Motor neuron (in vitro differentiated cells): ENCODE data around the gene SLC22A4. TPM values are rescaled to one million over a fixed set of nuclear protein-coding genes. Genes with fewer than 3 reads are reported as not detected.

ENCODE experiments used
- ATAC-seq, 8 experiments: fragments of 200-7000 bp; cut with Tn5 transposase; replicated peaks in 6 of 8; 2 replicates each; pipeline ENCODE4 v1.8.0; 2021; ENCODE audit warnings: mild to moderate bottlenecking in 8 of 8, moderate library complexity in 8 of 8
- H3K27ac ChIP-seq, 2 donors: fragments of 250-450 bp; sonication (Bioruptor Pico); 2 replicates each; pipeline ENCODE4 v1.9.0; 2021; ENCODE audit warnings: antibody characterized with exemption in 2 of 2, mild to moderate bottlenecking in 2 of 2, moderate library complexity in 1 of 2
- H3K4me1 ChIP-seq, 2 donors: fragments of 250-450 bp; sonication (Bioruptor Pico); replicated peaks in 1 of 2; 2 replicates each; pipeline ENCODE4 v1.6.1; 2021; ENCODE audit warnings: antibody characterized with exemption in 2 of 2, mild to moderate bottlenecking in 2 of 2, moderate library complexity in 1 of 2
- H3K4me3 ChIP-seq, 5 donors: fragments of 250-450 bp; sonication (Bioruptor Pico); 2 replicates each; pipeline ENCODE4 v1.9.0; 2021; ENCODE audit warnings: antibody characterized with exemption in 5 of 5, mild to moderate bottlenecking in 5 of 5, moderate library complexity in 4 of 5
- WGBS, 10 experiments: fragments of 450-650 bp; shearing (Covaris generic); methylation state at CpG; one replicate each; pipeline ENCODE4 v1.0.0; 2022; 5-methylcytosine and 5-hydroxymethylcytosine counted together
- in situ Hi-C, 9 experiments: fragments of 400-800 bp; cut with MboI; loops; one replicate each; pipeline ENCODE4 v1.15.0; 2021; ENCODE audit warnings: low sequenced_read_pairs in 9 of 9, low pct_unique_long_range_greater_than_20kb in 2 of 9; ENCODE audit not compliant: unreplicated experiment in 9 of 9
- total RNA-seq, 8 experiments: library from RNA; unstranded; fragments of 300-600 nt; gene quantifications; 2 replicates each; pipeline versions ENCODE4 v1.2.3 to v1.2.4, GENCODE V29; 2022

The SLC22A4 gene
- total RNA-seq, 8 experiments from 2014 or later = 0.46 to 2.6 (median 1.4) TPM

DNA sequence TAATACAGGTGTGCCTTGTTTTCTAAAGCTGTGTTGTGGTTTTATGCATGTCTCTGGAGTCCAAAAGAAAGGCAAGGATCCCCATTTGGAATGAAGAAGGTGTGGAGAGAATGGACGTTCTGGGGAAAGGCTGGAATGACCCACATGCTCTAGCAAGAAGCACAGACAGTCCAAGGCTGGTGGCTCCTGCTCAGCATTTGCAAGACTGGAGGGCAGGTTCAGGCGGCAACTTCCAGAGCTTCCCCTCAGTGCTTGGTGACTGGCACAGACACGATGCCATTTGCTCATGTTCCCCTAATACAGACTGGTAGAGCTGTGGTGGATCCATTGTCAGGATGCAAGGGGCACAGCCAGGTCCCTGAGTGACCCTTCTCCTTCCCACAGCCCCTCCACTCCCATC lies 8.2 kb downstream of the SLC22A4 start:
- ATAC-seq = no peak
- WGBS, 10 experiments = 20 to 100% (median 84%) methylated on average over 1 to 3 of the region's 3 CpGs; no CpG with 5 or more reads in 6 of the 10 experiments
- no peaks in the 10 kb centered on the region for H3K4me1 ChIP-seq
- no peak overlapping the region for H3K4me3 ChIP-seq
- H3K27ac ChIP-seq = no peak overlapping the region
- in situ Hi-C loops = no loop called here

DNA sequence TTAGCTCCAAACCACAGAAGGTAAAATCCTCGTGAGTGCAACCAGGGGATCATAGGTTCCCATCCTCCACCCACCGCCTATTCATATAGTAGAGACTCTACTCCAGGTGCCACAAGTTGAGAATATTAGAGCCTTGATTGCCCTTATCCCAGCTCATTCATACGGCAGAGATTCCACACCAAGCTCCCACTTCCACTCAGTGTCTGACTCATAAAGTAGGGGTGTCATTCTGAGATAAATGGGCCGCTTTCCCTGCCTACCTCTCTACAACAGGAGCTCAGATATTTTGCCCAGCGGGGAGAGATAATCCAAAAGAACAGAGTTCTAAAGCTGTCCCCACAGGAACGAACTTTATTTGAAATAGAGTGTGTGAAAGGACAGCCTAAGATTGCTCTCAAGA lies 9.4 kb downstream of the SLC22A4 start:
- Histone ChIP-seq H3K4me3 (no peak overlapping the region), H3K27ac (no peak overlapping the region), H3K4me1 (no peaks in the 10 kb centered on the region)
- ATAC-seq = no peak
- in situ Hi-C loops = no loop called here
- WGBS, 10 experiments = 65 to 100% (median 88%) methylated on average over 1 to 5 of the region's 6 CpGs; no CpG with 5 or more reads in 3 of the 10 experiments

- Histone ChIP-seq H3K4me3 (no peak overlapping the region), H3K27ac (no peak overlapping the region), H3K4me1 (peaks cover 0 to 3% of the 10 kb centered on the region in 2 donors)
- no peak for ATAC-seq
- in situ Hi-C loops = no loop called here
- 38 to 88% (median 68%) methylated on average over 1 to 2 of the region's 2 CpGs for WGBS, 10 experiments
These were observed 11.2 kb downstream of the SLC22A4 start for GRCh38 chr5:132305420-132305819.

GRCh38 chr5:132308701-132309100 lies 14.5 kb downstream of the SLC22A4 start:
- Histone ChIP-seq H3K4me1 (peaks cover 0 to 8% of the 10 kb centered on the region in 2 donors), H3K27ac (no peak overlapping the region), H3K4me3 (no peak overlapping the region)
- in situ Hi-C loops = no loop called here
- WGBS, 10 experiments = 75 to 100% (median 80%) methylated on average over 1 to 2 of the region's 4 CpGs; no CpG with 5 or more reads in 7 of the 10 experiments
- ATAC-seq = no peak

- no peak overlapping the region for H3K4me3 ChIP-seq
- H3K4me1 ChIP-seq = peaks cover 0 to 8% of the 10 kb centered on the region in 2 donors
- in situ Hi-C loops = no loop called here
- ATAC-seq = peak in 1 of 8 experiments; percentile 14
- no peak overlapping the region for H3K27ac ChIP-seq
These were observed 15.5 kb downstream of the SLC22A4 start for GRCh38 chr5:132309679-132310078.

DNA sequence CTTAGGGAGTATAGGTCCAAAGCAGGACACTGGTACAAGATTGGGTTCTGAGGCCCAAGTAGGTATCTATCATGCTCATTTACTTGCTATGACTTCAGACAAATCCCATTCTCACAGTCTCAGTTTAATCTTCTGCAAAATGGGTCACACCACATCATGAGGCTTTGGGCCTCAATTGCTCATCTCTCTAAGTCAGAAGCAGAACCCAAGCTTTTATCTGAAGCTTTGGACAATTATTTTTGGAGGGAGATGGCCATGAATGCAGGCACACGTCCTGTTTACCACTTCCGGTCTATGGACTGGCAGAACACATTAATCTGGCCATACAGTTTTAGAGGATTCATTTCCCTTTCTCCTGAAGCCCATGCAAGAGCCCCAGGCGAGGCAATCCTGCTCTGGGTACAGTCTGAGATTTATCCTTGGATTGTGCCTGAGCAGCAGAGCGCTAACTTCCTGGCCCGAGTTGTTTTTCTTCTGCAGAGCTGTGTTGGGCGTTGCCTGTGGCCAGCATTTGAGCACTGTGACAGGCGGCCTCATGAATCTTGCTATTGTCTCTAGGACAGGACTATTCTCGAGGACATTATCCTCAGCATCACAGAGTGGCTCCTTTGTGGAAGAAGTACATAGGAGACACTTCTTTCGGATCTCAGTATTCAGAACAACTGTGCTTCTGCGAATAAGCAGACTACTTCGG lies 16.1 kb downstream of the SLC22A4 start:
- in situ Hi-C loops = no loop called here
- 0 to 100% (median 37%) methylated on average over 1 to 7 of the region's 11 CpGs; no CpG with 5 or more reads in 2 of the 10 experiments for WGBS, 10 experiments
- H3K4me1 ChIP-seq = peaks cover 0 to 8% of the 10 kb centered on the region in 2 donors
- peak; percentile 55 to 97 (median 96) for ATAC-seq
- no peak overlapping the region for H3K27ac ChIP-seq
- H3K4me3 ChIP-seq = no peak overlapping the region

GRCh38 chr5:132313366-132313765 lies 19.2 kb downstream of the SLC22A4 start:
- Histone ChIP-seq H3K4me1 (peaks cover 0 to 8% of the 10 kb centered on the region in 2 donors), H3K4me3 (no peak overlapping the region), H3K27ac (no peak overlapping the region)
- in situ Hi-C loops = no loop called here
- 43 to 100% (median 85%) methylated on average over 1 to 3 of the region's 4 CpGs; no CpG with 5 or more reads in 2 of the 10 experiments for WGBS, 10 experiments
- no peak for ATAC-seq

- ATAC-seq = no peak
- 100% methylated on average over 1 of the region's 2 CpGs; no CpG with 5 or more reads in 9 of the 10 experiments for WGBS, 10 experiments
- in situ Hi-C loops = no loop called here
- Histone ChIP-seq H3K27ac (no peak overlapping the region), H3K4me1 (peaks cover 0 to 8% of the 10 kb centered on the region in 2 donors), H3K4me3 (no peak overlapping the region)
These were observed 19.8 kb downstream of the SLC22A4 start for GRCh38 chr5:132313961-132314432.

- in situ Hi-C loops = no loop called here
- Histone ChIP-seq H3K4me3 (no peak overlapping the region), H3K27ac (no peak overlapping the region), H3K4me1 (peaks cover 0 to 4% of the 10 kb centered on the region in 2 donors)
- ATAC-seq = no peak
- 0 to 100% (median 100%) methylated on average over 1 to 2 of the region's 5 CpGs; no CpG with 5 or more reads in 5 of the 10 experiments for WGBS, 10 experiments
These were observed 21.4 kb downstream of the SLC22A4 start for GRCh38 chr5:132315529-132316067.

DNA sequence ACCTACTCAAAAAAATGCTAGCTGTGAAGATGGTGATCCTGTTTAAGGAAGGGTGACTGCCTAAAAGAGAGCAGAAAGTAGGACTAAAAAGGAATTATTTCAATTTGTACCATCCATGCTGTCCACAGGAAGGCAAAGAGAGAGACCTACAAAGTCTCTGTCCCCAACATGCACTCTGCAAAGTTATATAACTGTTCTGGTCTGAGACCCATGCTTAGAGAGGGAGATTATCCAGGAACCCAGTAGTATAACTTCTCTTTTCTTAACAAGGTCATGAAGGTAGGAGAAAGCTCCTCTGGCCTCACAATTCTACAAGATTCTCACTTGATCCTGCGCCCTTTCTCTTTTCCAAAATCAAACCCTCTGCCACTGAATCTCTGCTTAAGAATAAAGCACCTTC lies 25.8 kb downstream of the SLC22A4 start:
- in situ Hi-C loops = no loop called here
- Histone ChIP-seq H3K4me1 (no peaks in the 10 kb centered on the region), H3K4me3 (no peak overlapping the region), H3K27ac (no peak overlapping the region)
- ATAC-seq = no peak
- 63 to 100% (median 100%) methylated on average over 1 of the region's 1 CpG; no CpG with 5 or more reads in 5 of the 10 experiments for WGBS, 10 experiments

DNA sequence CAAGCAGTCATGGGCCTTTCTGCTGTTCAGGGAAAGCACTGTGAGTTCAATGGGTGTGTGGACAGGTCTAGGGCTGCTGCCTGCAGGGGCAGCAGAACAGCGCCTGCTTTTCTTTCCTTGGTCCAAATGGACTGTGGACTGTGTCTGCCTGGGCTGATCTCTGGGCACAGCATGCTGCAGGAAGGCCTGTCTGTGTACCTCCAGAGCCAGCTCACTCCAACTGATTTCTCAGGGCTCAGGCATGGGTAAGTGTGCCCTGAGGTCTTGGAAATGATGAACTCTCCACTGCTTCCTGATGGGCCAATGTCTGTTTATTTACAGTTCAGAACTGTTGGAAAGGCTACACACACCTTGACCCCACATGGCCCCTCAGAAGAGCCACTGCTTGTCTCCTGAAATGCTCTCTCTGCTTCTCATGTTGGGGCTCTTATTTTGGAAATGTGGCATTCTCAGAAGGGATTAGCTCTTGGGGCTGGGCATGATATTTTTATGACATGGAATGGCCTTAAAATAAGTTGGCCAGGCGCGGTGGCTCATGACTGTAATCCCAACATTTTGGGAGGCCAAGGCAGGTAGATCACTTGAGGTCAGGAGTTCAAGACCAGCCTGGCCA lies 27.0 kb downstream of the SLC22A4 start:
- ATAC-seq = no peak
- in situ Hi-C loops = no loop called here
- H3K4me1 ChIP-seq = peaks cover 0 to 6% of the 10 kb centered on the region in 2 donors
- no peak overlapping the region for H3K27ac ChIP-seq
- H3K4me3 ChIP-seq = no peak overlapping the region
- 89 to 100% (median 100%) methylated on average over 1 to 3 of the region's 3 CpGs; no CpG with 5 or more reads in 6 of the 10 experiments for WGBS, 10 experiments

DNA sequence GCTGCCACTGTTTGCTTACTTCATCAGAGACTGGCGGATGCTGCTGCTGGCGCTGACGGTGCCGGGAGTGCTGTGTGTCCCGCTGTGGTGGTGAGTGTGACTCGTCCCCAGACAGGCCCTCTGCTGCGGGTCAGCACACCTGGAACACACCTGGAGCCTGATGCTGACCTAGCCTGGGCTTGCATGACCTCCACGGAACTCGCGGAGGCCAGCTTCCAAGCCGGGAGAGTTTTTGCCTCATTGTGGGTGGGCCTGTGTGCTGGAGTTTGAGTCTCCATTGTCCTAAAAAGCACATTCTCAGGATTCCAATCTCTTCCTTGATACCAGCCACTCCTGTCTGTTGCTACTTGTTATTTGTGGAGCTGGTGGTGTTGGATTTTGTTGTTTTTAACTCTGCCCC lies 28.1 kb downstream of the SLC22A4 start:
- Histone ChIP-seq H3K27ac (no peak overlapping the region), H3K4me1 (peaks cover 0 to 6% of the 10 kb centered on the region in 2 donors), H3K4me3 (no peak overlapping the region)
- no peak for ATAC-seq
- in situ Hi-C loops = no loop called here
- 20 to 93% (median 62%) methylated on average over 2 to 7 of the region's 11 CpGs; no CpG with 5 or more reads in 4 of the 10 experiments for WGBS, 10 experiments

DNA sequence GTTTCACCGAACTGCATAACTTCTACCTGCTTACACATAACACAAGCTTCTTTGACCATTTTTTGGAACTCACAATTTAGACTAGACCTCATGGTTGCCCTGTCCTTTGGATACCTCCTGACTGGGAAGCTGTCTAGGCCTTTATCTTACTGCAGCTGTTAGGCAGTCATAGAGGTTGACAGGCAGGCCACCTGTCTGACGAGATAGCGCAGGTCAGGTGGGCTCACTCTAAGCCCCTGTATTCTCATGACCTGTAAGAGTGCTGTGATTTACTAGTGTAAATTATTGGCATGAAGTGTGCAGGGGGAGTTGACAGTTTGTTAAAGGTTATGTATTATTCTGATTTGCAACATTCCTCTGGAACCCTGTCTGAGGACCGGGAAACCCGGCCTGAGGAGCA lies 29.0 kb downstream of the SLC22A4 start:
- in situ Hi-C loops = no loop called here
- 64 to 100% (median 93%) methylated on average over 1 to 4 of the region's 5 CpGs for WGBS, 10 experiments
- H3K4me3 ChIP-seq = no peak overlapping the region
- no peak for ATAC-seq
- no peak overlapping the region for H3K27ac ChIP-seq
- peaks cover 0 to 6% of the 10 kb centered on the region in 2 donors for H3K4me1 ChIP-seq
